HG03159 (cell line): ENCODE results near the gene PLPP6.
"Not testable (repeated sequence)": the region's sequence is repeated elsewhere in the genome, so short reads cannot be mapped to it uniquely, and the experiment has no call there.

Source experiments
- ATAC-seq: cut with Tn5 transposase; IDR thresholded peaks from one replicate; pipeline ENCODE4 v1.9.1; 2021; ENCODE audit warnings: mild to moderate bottlenecking, moderate library complexity; ENCODE audit not compliant: unreplicated experiment

PLPP6 gene

DNA sequence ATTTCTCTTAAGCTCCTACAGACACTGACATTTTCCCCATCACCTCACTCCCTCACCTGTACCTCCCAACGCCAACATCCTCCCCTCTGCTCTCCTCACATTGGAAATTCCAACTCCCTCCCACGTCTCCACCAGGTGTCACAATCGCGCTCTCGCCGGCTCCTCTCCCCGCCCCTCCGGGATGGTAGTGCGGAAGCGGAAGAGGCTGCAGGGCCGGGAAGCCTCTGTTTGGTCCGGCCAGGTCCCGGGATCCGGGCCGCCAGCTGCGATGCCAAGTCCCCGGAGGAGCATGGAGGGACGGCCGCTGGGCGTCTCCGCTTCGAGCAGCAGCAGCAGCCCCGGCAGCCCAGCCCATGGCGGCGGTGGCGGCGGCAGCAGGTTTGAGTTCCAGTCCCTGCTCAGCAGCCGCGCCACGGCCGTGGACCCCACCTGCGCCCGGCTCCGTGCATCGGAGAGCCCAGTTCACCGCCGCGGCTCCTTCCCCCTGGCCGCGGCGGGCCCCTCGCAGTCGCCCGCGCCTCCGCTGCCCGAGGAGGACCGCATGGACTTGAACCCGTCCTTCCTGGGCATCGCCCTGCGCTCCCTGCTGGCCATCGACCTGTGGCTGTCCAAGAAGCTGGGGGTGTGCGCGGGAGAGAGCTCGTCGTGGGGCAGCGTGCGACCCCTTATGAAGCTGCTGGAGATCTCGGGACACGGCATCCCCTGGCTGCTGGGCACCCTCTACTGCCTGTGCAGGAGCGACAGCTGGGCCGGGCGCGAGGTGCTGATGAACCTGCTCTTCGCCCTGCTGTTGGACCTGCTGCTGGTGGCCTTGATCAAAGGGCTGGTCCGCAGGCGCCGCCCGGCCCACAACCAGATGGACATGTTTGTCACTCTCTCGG lies at the start of gene PLPP6:
Gene PLPP6 (plus strand): TSS at position 187 of the 881 bp plus-strand sequence. CDS start 82 bp downstream, at position 269.
- ATAC-seq = peak; percentile 72

DNA sequence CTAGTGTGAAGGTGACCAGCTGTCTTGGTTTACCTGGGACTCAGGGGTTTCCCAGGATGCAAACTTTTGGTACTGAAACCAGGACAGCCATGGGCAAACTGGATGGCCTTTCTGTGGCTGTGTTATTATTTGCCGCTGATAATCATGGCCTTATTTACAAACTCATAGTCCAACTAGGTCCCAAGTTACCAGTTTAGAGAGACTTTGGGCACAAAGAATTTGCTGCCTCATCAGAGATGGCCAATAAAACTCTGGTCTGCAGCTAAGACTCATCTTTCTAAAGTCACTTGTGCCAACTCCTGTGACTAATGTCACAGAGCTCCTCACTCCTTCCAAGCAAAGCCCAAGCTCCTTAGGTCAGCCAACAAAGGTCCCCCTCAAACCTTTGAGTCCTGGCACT lies 47.5 kb upstream of the PLPP6 start:
- ATAC-seq = no peak

DNA sequence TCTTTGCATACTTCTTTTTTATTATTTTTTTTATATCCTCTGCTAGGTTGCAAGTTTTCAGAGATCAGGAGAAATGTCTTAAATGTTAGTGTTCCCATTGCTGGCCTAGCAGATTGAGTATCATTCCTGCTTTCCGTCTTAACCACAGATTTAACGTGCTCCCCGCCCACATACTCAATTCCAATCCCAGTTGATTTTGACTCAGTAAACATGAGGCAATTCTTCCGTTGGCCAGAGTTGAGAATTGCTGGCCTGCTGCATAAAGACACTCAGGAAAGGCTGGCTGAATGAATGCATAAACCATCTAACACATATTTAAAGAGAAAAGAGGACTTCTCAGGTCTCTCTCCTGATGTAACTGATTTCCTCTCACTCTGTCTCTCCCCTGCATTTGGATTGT lies 46.8 kb upstream of the PLPP6 start:
- no peak for ATAC-seq

DNA sequence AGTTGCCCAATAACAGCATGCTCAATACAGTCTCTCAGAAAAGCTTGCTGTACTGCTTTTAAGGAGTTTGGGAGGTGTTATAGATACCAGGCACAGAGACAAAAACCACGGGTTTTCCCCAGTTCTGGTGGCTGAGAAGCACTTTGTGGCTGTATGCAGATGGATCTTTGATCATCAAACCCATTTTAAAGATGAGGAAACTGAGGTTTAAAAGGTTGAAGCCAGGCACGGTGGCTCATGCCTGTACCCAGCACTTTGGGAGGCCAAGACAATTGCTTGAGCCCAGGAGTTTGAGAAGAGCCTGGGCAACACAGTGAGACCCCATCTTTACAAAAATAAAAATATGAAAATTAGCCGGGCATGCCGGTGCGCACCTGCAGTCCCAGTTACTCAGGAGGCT lies 46.3 kb upstream of the PLPP6 start:
- no peak for ATAC-seq

DNA sequence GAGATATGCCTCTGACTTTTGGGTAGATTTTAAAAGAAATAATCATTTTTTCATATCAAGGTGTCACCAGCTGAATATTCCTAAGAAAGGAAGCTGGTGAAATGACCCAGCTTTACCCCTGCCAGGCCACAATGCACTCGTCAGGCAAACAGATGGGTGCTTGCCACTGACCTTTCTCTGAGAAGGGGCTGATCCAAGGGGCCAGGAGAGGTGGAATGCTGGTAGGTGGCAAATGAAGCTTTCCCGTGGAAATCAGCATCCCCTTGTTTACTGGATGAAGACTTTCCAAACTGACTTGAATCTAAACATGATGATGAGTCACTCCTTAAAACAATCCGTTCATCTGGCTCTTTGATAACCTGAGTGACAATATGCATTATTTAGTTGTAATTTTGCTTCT lies 44.3 kb upstream of the PLPP6 start:
- no peak for ATAC-seq

DNA sequence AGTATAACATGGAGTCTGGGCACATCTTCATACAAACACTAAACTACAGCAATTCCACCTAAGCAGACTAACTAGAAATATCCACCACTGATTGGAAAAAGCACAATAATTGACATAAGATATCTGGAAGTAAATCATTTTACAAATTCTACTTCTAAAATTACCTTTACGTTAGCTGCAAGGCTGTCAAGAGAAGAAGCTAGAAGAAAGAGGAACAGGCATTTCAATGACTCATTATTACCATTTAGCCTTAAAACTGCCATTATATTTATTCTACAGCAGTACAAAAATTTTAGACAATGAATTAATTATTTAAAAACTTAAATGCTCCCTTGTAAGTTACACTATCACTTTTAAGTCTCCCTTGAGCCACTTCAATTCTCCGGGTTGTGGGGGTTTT lies 43.4 kb upstream of the PLPP6 start:
- no peak for ATAC-seq

DNA sequence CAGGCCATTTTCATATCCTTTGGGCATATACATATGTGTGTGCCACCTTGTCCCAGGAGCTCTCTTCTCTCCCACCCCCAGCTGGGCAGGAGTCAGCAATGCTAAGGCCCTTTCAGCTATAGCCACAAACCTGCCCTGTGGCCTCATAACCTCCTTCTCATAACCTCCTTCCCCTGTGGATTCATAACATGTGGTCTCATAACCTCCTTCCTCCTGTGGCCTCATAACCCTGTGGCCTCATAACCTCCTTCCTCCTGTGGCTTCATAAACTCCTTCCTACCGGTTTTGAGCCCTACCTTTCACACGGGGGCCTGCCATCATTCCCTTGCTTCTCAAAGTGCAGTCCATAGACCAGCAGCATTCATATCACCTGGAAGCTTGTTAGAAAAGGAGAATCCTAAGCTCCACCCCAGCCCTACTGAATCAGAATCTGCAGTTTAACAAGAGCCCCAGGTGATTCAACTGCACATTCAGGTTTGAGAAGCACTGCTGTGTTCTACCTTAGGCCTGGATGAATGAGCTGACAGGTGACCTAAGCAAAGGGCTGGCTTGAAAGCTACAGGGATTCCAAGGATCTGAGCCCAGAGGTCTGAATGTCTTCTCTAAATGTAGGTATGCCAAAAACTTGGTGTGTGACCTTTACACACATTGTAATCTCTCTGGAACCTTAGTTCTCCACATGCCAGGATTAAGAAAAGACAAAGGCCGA lies 41.9 kb upstream of the PLPP6 start:
- ATAC-seq = no peak

DNA sequence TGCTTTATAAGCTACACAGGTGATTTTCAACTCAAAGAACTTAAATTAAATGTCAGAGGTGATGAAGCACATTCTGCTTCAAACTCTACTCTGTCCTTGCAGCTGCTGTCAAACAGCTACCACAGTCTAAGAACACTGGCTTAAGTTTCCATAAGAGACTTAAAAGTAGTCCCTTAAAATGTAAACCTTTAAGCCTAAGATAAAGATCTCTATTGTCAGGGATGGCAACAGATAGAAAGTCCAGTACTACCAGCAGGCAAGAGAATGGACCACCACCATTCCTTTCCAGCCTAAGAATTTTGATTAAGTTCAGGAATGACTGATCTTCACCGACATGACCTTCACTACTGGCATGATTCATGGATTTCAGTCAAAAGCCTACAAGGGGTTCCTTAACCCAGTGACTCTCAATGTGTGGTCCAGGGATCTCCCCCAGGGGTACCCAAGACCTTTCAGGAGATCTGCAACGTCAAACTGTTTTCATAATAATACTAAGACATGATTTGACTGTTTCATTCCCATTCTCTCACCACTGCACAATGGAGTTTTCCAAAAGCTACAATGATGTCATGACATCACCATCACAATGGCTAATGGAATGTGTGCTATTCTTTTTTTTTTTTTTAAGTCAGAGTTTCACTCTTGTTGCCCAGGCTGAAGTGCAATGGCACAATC lies 41.1 kb upstream of the PLPP6 start:
- ATAC-seq = no peak

DNA sequence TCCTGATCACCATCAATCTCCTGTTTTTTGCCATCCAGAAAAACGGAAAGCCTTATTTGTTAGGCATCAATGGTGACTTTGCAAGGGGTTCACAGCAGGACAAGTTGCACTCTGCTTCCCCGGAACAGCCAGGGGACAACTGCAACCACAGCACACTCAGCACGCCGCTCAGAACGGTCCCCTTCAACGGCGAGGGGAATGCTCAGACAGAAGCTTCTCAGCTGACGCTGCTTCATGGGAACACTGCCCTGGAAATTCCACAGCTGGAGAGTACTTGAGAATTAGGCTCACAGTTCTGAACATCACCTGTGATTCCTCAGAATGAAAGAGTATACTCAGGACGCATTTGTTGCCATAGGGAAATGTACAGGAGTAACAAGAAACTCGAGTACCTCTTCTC lies 40.1 kb upstream of the PLPP6 start:
- no peak for ATAC-seq

DNA sequence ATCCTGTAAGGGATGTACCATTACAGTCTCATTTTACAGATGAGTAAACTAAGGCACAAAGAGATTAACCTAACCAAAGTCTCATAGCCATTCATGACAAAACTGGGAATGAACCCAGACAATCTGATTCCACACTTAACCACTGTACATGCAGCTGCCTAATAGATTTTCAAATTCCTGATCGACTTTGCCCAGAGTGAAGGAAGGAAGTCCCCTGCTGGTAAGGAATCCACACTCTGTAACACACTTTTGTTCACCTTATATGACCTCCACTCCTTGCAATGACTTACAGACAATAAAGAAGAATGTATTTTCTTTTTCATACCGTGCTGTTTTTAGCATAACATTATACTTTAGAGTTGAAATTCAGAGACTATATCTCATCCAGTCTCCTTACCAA lies 31.3 kb upstream of the PLPP6 start:
- no peak for ATAC-seq

DNA sequence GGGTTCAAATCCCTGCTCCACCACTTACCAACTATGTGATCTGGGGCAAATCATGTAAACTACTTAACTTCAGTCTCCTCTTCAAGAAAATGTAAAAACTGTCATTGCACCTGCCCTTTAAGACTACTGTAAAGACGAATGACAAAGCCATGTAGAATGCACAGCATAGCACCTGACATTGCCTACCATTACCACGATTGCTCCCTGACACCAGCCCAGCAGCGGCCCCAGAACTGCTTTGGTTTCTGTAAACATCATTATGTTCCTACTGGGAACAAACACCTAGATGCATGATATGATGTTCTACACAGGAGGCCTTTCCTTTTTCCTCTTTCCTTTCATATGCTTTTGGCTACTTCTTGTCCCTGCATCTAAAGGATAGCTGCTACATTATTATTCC lies 23.1 kb upstream of the PLPP6 start:
- no peak for ATAC-seq

DNA sequence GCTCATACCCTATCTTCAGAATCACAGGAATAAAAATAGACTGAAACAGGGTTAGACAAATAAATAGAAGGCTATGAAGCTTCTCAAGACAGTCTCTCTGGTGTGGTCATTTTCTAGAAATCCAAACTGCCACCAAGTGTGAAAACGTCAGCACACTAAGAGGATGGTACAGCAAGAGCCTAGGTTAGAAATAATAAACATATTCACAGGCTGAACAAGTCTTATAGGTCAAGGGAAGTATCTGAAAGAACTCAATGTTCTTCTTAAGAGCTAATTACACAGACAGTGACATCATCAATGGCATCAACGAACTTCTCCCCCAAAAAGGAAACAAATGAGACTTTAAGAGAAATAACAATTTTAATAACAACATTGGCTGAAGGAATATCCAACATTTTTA lies 22.7 kb upstream of the PLPP6 start:
- ATAC-seq = no peak

DNA sequence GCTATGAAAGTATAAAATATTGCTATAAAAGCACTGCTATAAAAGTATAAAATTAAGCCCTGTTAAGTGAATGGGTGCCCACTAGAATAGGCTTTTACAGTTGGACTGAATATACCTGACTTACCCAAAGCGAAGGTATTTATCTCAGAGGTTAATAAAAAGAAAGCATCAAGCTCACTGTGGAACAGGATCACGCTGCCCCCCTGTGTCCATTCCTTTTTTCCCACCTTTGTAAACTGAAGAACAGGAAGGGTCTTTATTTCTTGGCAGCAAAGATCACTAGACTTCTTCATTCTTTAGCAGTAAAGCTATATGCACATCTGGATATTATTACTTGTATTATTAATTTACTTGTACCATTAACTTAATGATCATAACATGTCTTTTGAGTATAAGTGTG lies 22.1 kb upstream of the PLPP6 start:
- ATAC-seq = no peak

DNA sequence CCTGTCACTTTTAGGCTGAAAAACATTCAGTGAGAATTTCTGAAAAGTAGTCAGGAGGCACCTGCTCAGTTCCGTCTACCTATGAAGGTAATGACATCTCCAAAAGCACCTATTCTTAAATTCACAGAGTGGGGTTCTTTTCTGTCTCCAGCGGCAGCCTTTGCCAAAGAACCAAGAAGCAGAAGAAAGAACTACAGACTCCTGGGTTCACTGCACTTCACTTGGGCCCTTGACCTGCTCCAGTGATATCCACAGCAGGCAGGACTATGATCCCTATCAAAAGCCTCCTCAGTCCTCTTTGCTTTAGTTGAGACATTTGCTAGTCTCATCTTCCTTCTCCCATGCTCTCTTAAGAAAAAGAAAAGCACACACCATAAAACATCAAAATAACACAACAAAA lies 19.7 kb upstream of the PLPP6 start:
- no peak for ATAC-seq

DNA sequence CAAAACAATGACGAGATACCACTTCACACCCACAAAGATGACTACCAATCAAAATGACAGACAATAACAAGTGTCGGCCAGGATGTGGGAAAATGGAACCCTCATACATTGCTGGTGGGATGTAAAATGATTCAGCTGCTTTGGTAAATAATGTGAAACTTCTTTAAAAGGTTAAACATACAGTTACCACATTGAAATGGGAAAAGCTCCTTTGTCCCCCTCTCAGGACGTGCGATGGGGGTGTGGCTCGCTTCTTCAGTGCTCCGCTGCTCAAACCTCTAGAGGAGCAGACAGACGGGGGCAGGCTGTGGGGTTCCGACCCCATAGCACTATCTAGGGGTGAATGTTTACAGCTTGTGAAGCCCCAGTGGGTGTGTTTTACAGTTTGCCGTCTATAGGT lies 8.0 kb upstream of the PLPP6 start:
- ATAC-seq = no peak

DNA sequence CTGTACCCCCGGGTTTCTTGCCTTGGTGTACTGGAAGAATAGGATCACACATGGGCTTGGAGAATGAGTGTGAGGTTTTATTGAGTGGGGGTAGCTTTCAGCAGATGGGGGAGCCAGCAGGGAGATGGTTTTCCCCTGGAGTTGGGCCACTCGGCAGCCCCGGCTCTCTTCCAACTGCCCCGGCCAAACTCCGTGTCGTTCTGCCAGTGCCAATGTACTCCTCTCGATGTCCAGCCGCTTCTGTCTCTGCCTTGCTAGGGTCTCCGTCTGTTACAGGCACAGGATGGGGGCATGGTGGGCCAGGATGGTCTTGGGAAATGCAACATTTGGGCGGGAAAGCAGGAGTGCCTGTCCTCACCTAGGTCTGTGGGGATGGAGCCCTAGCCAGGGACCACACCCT lies 7.6 kb upstream of the PLPP6 start:
- ATAC-seq = no peak

DNA sequence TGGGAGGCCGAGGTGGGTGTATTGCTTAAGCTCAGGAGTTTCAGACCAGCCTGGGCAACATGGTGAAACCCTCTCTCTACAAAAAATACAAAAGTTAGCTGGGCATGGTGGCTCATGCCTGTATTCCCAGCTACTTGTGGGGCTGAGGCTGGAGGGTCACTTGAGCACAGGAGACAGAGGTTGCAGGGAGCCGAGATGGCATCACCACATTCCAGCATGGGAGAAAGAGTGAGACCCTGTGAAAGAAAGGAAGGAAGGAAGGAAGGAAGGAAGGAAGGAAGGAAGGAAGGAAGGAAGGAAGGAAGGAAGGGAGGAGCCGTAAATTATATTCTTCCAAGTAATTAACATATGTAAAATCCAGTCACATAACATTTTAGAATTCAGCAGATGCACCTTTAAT lies 5.9 kb upstream of the PLPP6 start:
- not testable (repeated sequence) for ATAC-seq

DNA sequence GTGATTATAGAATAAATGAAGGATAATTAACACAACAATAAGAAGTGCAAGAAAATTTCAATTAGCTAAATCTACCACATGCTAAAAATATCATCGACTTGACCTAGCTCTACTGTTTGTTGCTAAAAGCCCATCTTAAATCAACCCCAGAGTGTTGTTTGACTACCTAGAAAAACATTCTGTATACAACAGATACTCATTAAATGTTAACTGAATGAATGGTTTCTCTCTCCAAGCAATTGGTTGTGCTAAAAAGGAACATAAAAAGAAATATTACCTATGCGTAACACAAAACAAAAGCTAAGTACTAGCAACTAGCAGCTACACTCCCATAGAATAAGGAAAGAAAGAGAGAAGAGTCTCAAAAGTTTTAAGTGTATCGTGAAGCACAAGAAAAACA lies 5.5 kb upstream of the PLPP6 start:
- ATAC-seq = no peak

DNA sequence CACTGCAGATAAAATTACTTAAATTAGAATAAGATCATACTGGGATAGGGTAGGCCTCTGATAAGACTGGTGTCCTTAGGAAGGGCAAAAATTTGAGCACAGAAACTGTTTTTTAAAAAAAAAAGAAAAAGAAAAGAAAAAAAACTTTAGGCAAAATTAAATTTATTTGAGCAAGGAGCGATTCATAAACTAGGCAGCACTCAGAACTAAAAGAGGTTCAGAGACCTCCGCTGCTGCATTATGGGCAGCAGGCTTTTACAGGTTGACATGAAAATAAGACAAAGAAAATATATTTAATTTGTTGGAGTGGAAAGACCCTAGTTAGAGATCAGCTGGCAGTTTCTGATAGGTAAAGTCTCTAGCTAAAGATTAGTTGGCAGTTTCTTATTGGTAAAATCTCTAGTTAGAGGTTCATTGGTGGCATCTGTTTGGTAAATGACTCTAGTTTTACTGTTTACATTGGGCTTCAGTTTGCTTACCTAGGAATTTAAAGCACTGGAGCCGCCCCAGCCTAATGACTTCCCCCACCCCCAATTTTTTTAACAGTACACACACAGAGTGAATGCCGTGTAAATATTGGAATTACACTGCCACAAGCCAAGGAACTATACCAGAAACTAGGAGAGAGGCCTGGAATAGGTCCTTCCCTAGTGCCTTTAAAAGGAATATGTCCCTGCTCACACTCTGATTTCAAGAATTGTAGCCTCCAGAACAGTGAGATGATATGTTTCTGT lies 4.5 kb upstream of the PLPP6 start:
- no peak for ATAC-seq

DNA sequence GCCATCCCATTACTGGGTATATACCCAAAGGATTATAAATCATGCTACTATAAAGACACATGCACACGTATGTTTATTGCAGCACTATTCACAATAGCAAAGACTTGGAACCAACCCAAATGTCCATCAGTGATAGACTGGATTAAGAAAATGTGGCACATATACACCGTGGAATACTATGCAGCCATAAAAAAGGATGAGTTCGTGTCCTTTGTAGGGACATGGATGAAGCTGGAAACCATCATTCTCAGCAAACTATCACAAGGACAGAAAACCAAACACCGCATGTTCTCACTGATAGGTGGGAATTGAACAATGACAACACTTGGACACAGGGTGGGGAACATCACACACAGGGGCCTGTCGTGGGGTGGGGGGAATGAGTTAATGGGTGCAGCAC lies 1.4 kb upstream of the PLPP6 start:
- not testable (repeated sequence) for ATAC-seq

DNA sequence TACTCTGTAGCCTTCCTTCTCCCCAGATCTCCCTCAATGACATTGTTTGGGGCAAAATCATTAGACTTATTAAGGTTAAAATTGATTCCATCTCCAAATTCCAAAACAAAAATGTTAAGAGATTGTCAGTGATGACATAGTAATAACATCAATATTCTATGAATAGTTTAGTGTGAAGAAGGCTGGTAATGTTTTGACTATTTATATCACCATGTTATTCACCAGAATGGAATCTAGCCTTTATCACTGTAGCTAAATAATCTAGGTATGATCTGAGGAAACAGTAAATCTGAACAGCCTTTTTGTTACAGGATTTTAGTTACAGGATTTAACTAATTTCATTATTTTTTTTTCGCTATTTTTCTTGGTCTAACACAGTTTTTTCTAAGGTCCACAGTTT lies 929 bp upstream of the PLPP6 start:
- no peak for ATAC-seq
